Panc1 (cell line): ENCODE data around the gene TRMT10B. TPM values are rescaled to one million over a fixed set of nuclear protein-coding genes. Genes with fewer than 3 reads are reported as not detected.

Source experiments
- ATAC-seq: fragments of 200-7000 bp; cut with Tn5 transposase; 2 replicates; pipeline ENCODE4 v1.9.1; 2020; ENCODE audit warnings: mild to moderate bottlenecking, moderate library complexity
- BruUV-seq: library from RNA; stranded (reverse); fragments of 400-500 nt; replicated peaks from 2 replicates; lab custom pipeline; 2021; lab: Mats Ljungman, UMichigan
- CTCF ChIA-PET: fragments of 300-600 bp; sonication (Branson Sonifier 250); formaldehyde crosslinking; loops from one replicate; lab custom pipeline; 2022; ENCODE audit warnings: antibody characterized with exemption; lab: Charles Lee
- POLR2A ChIA-PET: fragments of 300-600 bp; sonication (Branson Sonifier 250); formaldehyde crosslinking; loops from one replicate; lab custom pipeline; 2022; ENCODE audit warnings: antibody characterized with exemption; lab: Charles Lee
- DNase-seq: peaks from one replicate; pipeline ENCODE4 v3.0.0-alpha.2; 2010; ENCODE audit warnings: low read depth, low spot score
- H3K27ac ChIP-seq: 2 replicates; pipeline ENCODE4 v1.5.1; 2011; ENCODE audit warnings: mild to moderate bottlenecking, low read length, inconsistent platforms
- H3K27me3 ChIP-seq: fragments of 200-500 bp; sonication (Bioruptor generic); 2 replicates; pipeline ENCODE4 v1.6.0; 2014; ENCODE audit warnings: low read length, inconsistent platforms; ENCODE audit not compliant: control insufficient read depth, insufficient read depth
- H3K36me3 ChIP-seq: fragments of 200-500 bp; sonication (Bioruptor generic); 2 replicates; pipeline ENCODE4 v1.5.1; 2014; ENCODE audit warnings: inconsistent platforms, mild to moderate bottlenecking, low read length, moderate library complexity; ENCODE audit not compliant: control insufficient read depth, insufficient read depth
- H3K4me1 ChIP-seq: 2 replicates; pipeline ENCODE4 v1.5.1; 2011; ENCODE audit warnings: inconsistent platforms, mild to moderate bottlenecking, low read length, moderate library complexity; ENCODE audit not compliant: control insufficient read depth, insufficient read depth
- H3K4me3 ChIP-seq, 2 experiments: 2 replicates each; pipeline ENCODE4 v1.5.1; 2011 to 2012; ENCODE audit warnings: low read depth in 2 of 2, low read length in 2 of 2, mild to moderate bottlenecking in 2 of 2, inconsistent platforms in 1 of 2, moderate library complexity in 1 of 2
- H3K9me3 ChIP-seq: fragments of 200-500 bp; sonication (Bioruptor generic); 2 replicates; pipeline ENCODE4 v1.5.1; 2014; ENCODE audit warnings: low read depth, mild to moderate bottlenecking, inconsistent platforms, low read length, moderate library complexity; ENCODE audit not compliant: control insufficient read depth, insufficient read depth
- POLR2AphosphoS5 ChIP-seq: IDR thresholded peaks from 2 replicates; pipeline ENCODE4 v1.6.1; 2012; ENCODE audit warnings: mild to moderate bottlenecking, low read depth, low read length, moderate library complexity
- SIN3A ChIP-seq: IDR thresholded peaks from 2 replicates; pipeline ENCODE4 v1.6.1; 2012; ENCODE audit warnings: low read depth, mild to moderate bottlenecking, low read length, moderate library complexity, borderline replicate concordance; ENCODE audit not compliant: insufficient read depth
- TCF7L2 ChIP-seq: IDR thresholded peaks from 2 replicates; pipeline ENCODE4 v1.6.1; 2011; ENCODE audit warnings: mild to moderate bottlenecking, low read depth, low read length, inconsistent platforms
- in situ Hi-C: cut with HindIII; loops from 2 replicates; pipeline ENCODE4 v1.10.0; 2016; ENCODE audit warnings: low sequenced_read_pairs, low pct_unique_long_range_greater_than_20kb
- intact Hi-C: fragments of 100-400 bp; cut with micrococcal nuclease; formaldehyde crosslinking; loops from one replicate; pipeline ENCODE4 v1.10.0; 2022; ENCODE audit not compliant: unreplicated experiment
- total RNA-seq: library from RNA; stranded (reverse); gene quantifications from one replicate; pipeline ENCODE4 v1.2.1, GENCODE V29; 2021; ENCODE audit not compliant: unreplicated experiment
- TF ChIP-seq, protein P1 (sequence below), 2 experiments: IDR thresholded peaks; 2 replicates each; pipeline ENCODE4 v1.6.1; 2011 to 2012; ENCODE audit warnings: low read depth in 2 of 2, control low read depth in 1 of 2, low read length in 1 of 2, mild to moderate bottlenecking in 1 of 2, moderate library complexity in 1 of 2; ENCODE audit not compliant: insufficient read depth in 1 of 2
- TF ChIP-seq, protein P2 (sequence below): fragments of 450-650 bp; IDR thresholded peaks from 2 replicates; pipeline ENCODE4 v1.5.1; 2017; ENCODE audit warnings: mild to moderate bottlenecking

The TRMT10B gene
- total RNA-seq, 1 experiment from 2014 or later, result 9.8 TPM

DNA sequence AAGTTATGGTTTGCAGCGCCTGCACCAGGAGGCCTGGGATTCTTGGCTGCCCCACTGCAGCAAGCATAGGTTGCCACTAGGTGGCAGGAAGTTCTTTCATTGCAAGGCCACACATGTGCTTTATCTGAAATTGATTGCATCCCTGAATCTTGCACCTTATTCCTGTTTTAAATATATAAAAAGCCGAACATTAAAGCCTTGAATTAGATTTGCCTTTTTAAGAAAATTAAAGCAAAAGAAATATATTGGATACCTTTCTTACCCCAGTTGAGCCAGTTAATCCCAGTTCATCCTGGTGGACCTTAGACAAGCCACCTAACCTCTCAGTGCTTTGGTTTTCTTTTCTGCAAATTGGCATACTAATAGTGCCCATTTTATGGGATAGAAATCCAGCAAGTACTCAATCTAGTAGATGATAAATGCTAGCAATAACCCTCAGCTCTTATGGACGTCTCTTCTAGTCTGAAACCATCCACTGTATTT is 6.3 kb upstream of the TRMT10B start:
- in situ Hi-C loops (no loop called here), intact Hi-C loops (loop anchor here (5.0 to 10.0 kb wide), 2 partner anchors 155 to 273 kb away; partner anchors contain the start of gene TOMM5)
- H3K27me3 ChIP-seq, result no peaks in the 10 kb centered on the region
- peak; percentile 62 for DNase-seq
- no peak overlapping the region for H3K27ac ChIP-seq
- H3K4me3 ChIP-seq, result no peak overlapping the region
- BruUV-seq, result no TSS peak
- CTCF ChIA-PET, result no interaction called here
- H3K9me3 ChIP-seq, result no peaks in the 10 kb centered on the region
- no peaks in the 10 kb centered on the region for H3K36me3 ChIP-seq
- POLR2A ChIA-PET, result no interaction called here
- H3K4me1 ChIP-seq, result peaks cover 5% of the 10 kb centered on the region; the same call in 1 of the 2 replicates
- peak; percentile 93 for ATAC-seq
- no peak for TF ChIP-seq TCF7L2
- TF ChIP-seq, protein P1, sequence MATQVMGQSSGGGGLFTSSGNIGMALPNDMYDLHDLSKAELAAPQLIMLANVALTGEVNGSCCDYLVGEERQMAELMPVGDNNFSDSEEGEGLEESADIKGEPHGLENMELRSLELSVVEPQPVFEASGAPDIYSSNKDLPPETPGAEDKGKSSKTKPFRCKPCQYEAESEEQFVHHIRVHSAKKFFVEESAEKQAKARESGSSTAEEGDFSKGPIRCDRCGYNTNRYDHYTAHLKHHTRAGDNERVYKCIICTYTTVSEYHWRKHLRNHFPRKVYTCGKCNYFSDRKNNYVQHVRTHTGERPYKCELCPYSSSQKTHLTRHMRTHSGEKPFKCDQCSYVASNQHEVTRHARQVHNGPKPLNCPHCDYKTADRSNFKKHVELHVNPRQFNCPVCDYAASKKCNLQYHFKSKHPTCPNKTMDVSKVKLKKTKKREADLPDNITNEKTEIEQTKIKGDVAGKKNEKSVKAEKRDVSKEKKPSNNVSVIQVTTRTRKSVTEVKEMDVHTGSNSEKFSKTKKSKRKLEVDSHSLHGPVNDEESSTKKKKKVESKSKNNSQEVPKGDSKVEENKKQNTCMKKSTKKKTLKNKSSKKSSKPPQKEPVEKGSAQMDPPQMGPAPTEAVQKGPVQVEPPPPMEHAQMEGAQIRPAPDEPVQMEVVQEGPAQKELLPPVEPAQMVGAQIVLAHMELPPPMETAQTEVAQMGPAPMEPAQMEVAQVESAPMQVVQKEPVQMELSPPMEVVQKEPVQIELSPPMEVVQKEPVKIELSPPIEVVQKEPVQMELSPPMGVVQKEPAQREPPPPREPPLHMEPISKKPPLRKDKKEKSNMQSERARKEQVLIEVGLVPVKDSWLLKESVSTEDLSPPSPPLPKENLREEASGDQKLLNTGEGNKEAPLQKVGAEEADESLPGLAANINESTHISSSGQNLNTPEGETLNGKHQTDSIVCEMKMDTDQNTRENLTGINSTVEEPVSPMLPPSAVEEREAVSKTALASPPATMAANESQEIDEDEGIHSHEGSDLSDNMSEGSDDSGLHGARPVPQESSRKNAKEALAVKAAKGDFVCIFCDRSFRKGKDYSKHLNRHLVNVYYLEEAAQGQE (IDR thresholded peaks at IDR 0.05; ENCODE audit: insufficient read depth in 1 of 2, low read depth in 2 of 2, low read length in 1 of 2), result no peak
- TF ChIP-seq, protein P2, sequence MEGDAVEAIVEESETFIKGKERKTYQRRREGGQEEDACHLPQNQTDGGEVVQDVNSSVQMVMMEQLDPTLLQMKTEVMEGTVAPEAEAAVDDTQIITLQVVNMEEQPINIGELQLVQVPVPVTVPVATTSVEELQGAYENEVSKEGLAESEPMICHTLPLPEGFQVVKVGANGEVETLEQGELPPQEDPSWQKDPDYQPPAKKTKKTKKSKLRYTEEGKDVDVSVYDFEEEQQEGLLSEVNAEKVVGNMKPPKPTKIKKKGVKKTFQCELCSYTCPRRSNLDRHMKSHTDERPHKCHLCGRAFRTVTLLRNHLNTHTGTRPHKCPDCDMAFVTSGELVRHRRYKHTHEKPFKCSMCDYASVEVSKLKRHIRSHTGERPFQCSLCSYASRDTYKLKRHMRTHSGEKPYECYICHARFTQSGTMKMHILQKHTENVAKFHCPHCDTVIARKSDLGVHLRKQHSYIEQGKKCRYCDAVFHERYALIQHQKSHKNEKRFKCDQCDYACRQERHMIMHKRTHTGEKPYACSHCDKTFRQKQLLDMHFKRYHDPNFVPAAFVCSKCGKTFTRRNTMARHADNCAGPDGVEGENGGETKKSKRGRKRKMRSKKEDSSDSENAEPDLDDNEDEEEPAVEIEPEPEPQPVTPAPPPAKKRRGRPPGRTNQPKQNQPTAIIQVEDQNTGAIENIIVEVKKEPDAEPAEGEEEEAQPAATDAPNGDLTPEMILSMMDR, result no peak
- no peak for TF ChIP-seq POLR2AphosphoS5
- TF ChIP-seq SIN3A, result no peak

DNA sequence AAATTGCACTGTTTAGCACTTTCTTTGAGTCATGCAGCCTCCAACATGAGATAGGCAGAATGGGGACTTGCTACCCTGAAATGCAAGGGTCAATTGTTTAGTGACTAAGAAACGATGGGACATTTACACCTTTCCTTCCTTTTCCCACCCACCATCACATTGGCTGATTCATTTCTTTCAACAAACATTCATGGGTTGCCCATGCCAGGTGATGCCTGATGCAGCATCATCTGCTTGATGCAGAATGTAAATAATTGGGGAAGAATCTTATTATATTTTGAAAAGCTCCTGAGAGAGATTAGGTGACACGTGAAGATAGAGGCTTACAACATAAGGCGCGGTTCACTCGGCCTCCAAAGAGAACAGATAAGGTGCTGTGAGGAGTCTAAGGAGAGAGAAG is 4.5 kb upstream of the TRMT10B start:
- ATAC-seq, result no peak
- CTCF ChIA-PET, result no interaction called here

More for the DNA sequence above, 4.5 kb upstream of the TRMT10B start:
- peaks cover 9% of the 10 kb centered on the region; the same call in 1 of the 2 replicates for H3K4me1 ChIP-seq
- BruUV-seq, result no TSS peak
- in situ Hi-C loops, result no loop called here
- H3K9me3 ChIP-seq, result no peaks in the 10 kb centered on the region
- H3K36me3 ChIP-seq, result no peaks in the 10 kb centered on the region
- DNase-seq, result no peak
- intact Hi-C loops, result loop anchor here (5.0 to 10.0 kb wide), 2 partner anchors 157 to 274 kb away; partner anchors contain the start of gene TOMM5
- no peaks in the 10 kb centered on the region for H3K27me3 ChIP-seq
- POLR2A ChIA-PET, result no interaction called here
- no peak overlapping the region for H3K27ac ChIP-seq
- no peak overlapping the region for H3K4me3 ChIP-seq
- TF ChIP-seq SIN3A (no peak), POLR2AphosphoS5 (no peak), TCF7L2 (no peak)
- TF ChIP-seq, protein P2, result no peak
- TF ChIP-seq, protein P1 (IDR thresholded peaks at IDR 0.05; ENCODE audit: insufficient read depth in 1 of 2, low read depth in 2 of 2, low read length in 1 of 2), result no peak
